GM18907 (cell line): ENCODE measurements around the gene PAX8.
A peak's percentile ranks its signal among the peaks of the same experiment; 100 is the strongest.
"Not testable (repeated sequence)": the region's sequence is repeated elsewhere in the genome, so short reads cannot be mapped to it uniquely, and the experiment has no call there.

Source experiments
- ATAC-seq: cut with Tn5 transposase; IDR thresholded peaks from one replicate; pipeline ENCODE4 v1.9.1; 2021; ENCODE audit warnings: mild to moderate bottlenecking, moderate library complexity; ENCODE audit not compliant: unreplicated experiment

PAX8 gene

DNA sequence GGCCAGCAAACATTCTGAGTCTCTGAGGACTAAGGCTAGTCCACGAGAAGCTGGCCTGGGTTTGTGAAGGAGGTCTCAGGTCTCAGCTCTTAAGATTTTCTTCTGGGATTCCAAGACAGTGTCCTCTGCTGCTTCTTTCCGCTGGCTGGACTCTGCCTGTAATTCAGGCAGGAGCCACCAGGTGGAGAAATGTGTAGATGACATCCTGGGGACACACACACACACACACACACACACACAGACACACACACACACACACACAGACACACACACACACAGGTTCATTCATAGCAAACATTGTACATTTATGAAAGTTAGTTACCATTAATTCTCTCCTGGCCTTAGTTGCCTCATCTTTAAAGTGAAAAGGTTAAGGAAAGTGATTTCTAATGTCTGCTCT lies 18.9 kb upstream of the PAX8 start:
- not testable (repeated sequence) for ATAC-seq

DNA sequence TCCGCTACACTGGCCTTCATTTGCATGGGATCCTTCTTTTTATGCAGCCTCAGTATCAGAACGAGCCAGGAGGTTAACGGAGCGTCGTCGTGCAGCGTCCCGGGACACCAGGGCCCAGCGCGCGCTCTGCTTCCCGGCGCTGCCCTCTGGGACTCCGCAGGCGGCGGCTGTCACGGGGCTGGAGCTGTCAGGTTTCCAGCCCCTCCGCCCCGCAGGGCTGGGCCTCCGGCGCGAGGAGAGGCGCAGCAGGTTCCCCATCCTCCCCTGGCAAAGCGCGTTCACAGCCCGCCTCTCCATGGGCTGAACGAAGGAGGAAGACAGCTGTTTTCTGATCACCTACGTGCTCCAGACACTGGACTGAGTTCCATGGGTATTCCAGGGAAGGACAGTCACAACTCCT lies 12.5 kb upstream of the PAX8 start:
- no peak for ATAC-seq

DNA sequence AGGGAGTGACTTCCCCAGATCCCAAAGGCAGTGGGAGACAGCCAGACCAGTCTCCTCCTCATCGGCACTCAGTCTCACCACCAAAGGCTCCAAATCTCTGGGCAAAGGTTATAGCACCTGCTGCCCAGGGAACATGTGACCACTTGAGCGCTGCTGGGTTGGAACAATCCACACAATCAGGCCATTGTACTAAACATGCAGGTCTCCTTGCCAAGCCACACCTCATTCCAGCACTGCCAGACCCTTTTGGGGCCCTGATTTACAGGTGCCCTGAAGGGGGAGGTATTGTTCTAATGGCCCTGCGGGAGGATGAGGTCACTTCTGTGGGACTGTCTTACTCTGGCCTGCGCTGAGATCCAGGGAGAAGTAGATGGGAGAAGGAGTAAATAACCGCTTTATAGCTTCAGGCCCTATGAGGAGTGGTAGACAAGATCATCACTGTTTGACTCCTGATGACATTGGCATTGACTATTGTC lies 10.0 kb upstream of the PAX8 start:
- ATAC-seq: not testable (repeated sequence)

DNA sequence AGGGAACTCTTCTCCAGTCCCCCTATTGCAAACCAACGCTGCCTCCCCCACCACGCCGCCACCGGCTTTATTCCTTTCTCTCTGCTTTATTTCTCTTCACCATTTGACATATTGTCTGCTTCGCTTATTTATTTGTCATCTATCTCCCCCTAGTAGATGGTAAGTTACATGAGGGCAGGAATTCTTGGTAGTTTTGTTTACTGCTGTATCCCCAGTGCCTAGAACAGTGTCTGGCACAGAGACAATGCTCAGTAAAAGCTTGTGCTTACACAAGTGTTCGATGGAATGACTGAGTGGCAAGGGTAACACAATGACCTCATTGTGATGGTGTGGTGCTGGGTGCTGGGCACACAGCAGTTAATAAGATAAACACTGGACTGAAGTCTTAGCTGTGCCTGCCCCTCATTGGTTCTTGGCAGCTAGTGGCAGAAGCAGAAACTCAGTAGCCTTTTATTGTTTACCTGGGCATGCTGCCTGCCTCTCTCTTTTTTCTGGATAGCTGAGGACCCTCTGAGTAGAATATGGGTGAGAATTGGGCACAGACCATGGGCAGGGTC lies 9.5 kb upstream of the PAX8 start:
- not testable (repeated sequence) for ATAC-seq

DNA sequence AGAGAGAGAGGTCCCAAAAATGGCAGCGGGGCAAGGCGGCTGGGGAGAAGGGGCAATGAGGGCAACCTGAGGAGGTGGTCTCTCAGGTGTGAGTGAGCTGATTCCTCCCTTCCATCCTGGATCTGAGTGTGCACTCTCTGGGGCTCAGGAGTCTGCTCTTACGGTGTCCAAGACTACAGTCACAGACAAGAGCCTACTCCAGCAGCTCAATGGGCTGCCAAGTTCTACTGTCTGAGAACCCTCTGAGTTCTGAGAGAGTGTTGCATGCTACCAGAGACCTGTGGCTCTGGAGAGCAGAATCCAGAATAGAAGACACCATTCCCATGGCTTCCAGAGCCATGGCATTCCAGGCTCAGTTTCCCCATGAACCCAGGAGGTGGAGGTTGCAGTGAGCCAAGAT lies 7.1 kb upstream of the PAX8 start:
- ATAC-seq: no peak

DNA sequence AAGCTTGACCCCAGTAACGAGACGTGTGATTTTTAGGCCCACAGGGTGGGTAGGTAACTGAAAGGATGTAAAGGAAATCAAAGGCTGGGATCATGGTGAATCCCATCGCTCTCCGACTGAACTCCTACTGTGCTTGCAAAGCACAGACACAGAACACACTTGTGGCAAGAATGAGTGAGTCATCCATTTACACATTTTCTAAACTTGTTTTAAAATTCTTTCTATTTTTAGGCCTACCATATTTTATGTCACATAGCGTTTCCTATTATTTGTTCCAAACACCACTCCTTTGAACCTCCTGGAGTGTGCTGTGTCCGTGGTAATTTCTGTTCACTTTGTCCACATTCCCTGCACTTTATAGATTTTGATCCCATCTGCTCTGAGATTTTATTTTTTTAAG lies 6.3 kb upstream of the PAX8 start:
- not testable (repeated sequence) for ATAC-seq

DNA sequence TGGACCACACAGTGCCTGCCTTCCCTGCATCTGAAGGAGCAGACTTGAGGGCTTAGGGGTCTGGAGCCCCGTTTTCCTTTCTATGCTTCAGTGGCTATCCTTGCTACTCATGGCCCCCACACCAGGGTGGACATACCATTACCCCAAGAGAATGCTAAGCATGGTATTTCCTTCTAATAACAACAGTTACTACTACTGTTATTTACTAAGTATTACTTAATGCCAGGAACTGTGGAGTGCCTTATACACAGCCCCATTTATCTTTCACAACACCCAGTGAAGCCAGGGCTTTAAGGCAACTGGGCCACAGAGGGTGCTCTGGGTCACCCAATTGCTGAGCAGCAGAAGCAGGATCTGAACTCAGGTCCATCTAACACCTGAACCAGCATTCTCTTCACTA lies 5.8 kb upstream of the PAX8 start:
- ATAC-seq: no peak

DNA sequence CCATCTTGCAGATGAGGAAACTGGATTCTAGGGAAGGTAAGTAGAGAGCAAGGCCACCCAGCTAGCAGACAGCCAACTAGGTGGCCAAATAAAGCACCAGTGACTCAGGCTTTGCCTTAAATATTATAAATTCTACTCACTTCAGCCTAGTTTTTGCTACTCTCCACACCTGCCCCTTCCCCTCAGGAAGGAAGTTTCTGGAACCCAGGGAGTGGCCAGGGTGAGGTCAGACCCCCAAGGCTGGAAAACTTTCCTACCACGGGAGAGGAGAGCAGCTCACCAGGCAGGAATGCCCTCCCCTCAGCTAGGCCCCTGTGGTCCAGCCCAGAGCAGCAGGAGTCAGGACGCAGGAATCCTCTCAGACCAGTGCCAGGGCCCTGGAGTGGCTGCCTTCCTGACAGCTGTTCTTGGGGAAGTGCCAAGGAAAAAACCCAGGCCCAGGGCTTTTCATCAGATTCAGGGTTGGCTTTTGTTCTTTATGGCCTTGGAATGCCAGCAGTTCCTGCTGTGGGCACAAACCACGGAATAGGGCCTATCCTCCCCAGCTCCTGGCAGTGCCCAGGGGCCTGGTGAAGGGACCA lies 5.1 kb upstream of the PAX8 start:
- ATAC-seq: no peak

DNA sequence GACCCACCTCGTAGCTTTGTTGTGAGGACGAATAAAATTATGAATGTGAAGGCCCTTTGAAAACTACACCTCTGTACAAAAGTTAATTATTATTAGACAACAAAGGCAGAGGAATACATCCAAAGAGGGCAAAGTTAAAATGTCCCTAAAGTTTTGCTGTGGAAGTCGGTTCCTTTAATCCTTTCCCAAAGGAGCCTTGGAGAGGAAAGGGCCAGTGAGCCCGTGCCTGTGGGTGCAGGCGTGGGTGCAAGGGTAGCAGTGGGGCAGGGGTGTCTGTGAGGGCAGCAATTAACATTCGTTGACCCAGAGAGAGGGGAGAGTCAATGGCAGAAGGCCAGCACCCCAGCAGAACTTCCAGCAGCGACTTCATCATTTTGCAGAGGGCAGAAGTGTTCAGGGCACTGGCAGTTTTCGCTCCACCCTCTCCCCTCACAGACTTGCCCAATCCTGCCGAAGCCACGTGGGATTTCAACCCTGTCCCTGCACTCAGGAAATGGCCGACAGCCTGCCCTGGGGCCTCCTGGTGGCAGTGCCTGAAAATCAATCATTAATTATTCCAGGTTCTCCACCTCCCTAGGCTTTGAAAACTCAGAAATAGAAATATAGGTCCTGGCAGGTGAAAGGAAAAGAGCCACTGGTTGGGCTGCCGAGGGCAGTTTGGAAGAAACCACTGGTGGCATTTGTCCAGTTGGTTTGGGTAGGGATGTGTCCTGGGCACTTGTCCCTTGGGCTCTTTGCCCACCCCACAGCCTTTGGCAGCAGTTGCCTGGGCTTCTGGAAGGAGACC lies 4.2 kb upstream of the PAX8 start:
- ATAC-seq: no peak

DNA sequence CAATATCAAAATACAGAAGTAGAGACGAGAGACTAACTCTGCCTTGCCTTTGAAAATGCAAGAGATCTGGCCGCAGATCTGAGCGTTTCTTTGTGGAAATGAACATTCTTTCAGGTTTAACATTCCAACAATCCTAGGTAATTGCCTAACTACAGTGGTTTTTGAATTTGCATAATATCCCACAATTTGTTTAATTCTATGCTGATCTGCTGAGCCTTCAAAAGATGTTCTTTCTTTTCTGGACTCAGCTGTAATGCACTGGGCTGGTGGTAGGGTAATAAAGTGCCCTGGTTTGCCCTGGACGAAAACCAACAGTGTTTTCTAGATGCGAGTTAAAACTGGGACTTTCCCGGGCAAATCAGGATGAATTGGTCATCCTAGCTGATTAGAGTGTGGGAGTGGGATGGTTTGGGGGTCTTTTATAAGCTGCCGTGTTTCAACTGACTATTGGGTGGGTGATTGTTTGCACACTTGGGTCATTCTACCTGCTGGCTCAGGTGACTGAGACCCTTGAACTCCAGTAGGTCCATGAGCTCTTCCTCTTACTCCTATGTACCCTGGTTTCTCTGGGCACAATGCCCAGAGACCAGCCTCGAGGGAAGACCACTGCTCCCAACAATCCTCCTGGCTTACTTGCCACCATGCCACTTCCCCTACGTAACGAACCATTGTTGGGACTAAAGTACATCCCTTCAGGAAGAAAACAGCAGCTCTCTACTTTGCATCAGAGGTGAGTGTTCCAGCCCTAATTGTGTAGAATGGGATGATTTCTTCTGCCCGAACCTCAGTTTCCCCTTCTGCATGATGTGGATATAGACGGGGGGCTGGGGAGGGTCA lies 3.4 kb upstream of the PAX8 start:
- ATAC-seq: no peak

DNA sequence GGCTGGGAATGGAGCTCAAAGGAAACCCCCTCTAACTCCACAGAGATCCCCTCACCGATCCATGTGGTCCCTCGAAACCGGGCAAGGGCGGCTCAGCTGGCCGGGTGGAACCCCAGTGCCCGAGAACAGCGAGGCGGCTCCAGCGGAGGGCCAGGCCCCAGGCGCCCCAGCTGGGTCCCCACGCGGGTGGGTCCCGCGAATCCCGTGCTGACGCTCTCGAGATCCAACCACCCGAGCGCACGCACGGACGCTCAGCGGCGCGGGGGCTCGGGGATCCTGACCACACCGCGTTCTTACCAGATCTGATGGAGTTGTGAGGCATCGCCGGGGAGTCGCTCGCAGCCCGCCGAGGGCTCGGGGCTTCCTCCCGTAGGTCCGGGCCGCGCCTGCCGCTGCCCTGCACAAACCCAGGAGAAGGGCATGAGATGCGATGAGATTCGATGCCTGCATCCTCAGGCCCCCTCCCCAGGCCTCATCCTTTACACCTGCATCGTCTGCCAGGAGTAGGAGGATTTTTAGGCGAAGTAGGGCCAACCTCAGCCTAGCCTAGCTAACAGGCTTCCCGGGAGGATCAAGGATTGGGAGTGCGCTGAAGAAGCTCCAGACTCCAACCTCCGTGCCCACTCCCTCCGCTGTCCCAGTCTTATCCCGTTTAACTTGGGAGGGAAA lies 514 bp downstream of the PAX8 start:
- no peak for ATAC-seq

DNA sequence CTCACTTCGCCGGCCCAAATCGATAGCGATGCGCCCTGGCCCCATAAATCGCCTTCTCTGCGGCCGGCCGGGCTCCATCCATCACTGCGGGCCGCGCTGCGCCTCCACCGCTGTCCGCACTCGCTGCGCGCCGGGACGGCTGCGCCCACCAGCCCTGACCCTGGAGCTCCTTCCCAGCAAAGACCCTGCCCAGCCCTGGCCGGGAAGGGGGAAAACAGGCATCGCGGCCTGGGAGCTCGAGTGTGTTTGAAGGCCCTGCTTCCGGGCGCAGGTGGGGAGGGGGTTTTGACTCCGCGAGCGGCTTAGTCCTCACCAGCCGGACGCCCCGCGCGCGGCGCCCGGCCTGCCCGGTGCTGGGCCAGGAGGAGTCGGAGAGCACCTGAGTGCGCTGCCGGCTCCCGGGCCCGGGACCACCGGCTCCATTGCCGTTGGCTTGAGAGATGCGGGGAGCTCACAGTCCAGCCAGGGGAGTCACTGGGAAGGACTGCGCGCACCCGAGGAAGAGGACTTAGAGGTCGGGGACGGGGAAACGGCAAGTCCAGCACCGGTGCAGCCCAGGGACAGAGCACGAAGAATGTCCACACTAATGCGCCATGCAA lies 1.1 kb downstream of the PAX8 start:
- ATAC-seq: no peak

DNA sequence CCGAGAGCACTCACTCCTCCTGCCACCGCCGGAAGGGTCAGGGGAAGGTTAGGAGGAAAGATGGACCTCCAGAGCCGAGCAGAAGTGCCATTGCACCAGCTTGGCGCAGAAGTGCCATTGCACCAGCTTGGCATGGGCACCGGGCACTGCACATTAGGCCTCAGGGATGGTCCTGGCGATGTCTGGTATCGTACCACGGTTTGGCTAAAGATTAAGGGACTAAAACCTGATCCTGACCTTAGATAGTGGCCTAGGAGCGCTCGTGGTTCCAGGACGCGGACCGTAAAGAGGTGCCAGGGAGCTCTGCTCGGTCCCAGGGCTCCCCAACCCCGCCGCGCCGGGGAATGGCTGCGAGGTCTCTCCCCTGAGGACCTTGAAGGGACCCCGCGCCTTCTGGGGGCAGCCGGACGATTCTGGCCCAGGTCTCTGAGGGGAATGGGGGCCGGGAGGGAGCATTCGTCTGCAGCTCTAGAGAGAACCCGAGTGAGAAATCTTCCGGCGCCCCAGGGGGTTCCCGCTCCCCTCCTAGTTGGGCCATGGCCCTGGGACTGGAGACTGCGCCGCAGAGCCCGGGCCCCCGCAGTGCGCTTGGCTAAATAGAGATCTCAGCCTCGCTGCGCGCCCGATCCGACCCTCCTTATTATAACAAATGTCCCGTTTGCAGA lies 1.8 kb downstream of the PAX8 start:
- no peak for ATAC-seq

DNA sequence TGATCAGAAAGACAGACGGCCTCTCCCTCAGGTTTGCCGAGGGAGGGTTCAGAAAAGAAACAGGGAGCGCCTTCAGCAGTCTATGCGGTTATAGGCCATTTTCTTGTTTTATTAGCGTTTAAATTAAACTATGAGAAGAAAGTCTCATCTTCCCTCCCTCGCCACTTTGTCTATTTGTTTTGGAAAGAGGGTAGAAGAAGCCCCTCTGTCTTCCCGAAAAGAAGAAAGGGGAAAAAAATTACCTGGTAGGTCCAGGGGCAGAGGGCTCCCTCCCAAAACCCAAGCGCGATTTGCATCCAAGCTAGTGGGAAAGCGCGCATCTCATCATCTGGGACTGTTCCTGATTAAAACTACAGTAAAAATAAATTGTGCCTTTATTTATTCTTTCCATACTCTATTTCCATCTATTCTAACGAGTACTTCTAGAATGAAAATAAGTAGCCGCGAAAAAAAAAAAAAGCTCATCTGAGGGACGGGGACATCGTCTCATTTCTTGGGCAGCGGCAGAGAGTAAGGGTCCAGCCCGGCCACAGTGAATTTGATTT lies 2.4 kb downstream of the PAX8 start:
- no peak for ATAC-seq

DNA sequence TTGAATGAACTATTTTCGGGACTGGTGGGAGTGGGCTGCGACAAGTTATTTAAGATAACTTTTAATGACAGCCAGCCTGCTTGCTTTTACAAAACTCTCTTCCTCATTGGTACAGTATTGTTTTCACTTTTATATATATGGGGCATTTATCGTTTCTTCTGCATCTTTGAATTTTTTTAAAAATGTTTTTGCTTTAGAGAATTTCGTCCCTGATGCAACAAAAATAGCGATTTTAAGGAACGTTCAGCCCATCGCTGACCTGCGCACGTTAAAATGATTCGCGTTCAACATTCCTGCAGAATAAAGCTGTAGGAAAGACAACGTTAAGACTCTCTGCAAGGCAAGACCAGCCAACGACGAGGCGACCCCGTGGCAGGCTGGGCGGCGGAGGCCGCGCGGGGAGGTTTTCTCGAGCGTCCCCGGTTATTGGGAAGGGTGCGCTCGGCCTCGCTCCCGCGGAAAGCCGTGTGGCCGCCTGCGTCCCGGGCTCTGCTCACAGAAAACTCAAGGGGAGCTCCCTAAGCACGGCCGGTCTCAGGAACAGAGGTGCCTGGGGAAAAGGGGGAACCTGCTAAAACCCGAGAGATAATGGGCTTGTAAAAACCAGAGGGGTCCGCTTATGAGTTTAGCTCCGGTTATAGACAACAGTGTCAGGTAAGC lies 3.0 kb downstream of the PAX8 start:
- no peak for ATAC-seq

DNA sequence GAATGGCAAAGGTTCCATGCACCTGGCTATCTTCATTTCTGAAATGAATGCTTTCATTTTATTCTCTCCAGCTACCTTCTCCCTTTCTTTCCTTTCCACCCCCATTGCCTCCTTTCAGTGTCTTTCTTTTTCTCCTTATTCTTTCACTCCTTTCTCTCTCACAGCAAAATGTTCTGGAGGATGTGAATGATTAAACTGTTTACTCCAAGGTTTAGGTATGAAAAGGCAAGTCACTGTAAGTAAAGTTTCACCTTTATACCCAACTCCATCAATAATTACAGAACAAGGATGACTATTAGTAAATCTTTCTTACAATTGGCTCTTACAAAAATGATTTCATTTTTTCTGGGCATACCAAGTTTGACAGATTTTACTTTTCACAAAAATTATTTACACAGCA lies 4.3 kb downstream of the PAX8 start:
- no peak for ATAC-seq

DNA sequence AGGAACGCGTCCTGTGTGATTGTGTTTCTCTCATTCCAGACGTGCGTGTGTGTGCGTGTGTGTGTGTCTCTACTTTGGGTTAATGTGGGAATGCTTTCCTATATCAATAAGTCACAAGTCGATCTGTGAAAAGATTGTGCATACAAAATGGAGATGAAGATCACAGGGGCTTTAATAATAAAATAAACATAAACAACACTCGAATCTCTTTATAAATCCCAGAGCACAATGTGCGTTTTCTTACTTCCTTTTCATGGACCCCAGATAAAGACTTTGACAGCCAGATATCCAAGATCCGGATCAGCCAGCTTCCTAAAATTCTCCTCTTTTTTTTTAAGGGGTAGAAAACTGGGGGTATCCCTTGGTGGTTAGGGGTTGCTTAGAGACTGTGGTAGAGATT lies 4.7 kb downstream of the PAX8 start:
- ATAC-seq: no peak

DNA sequence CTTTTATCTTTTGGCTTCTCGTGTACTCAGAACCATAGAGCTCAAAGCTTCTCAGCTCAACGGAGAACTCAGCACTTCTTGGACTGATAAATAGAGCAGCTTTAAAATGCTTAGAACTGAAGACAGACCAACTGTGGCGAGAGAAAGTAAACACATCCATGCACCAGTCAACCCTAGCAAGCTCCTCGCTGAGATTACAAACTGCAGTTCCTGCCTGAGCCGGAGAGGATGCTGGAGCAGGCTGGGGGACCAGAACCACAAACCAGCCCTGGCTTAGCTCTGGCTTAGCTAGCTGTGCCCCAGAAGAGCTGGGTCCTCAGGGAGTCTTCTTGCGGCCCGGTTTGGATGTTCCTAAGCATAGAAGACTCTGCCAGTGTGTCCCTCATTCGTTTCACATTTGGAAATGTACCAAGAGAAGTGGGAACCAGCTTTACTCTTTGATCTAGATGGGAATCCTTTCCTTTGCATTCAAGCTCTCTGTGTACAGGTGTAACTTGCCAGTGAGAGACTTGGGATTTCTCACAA lies 5.6 kb downstream of the PAX8 start:
- ATAC-seq: peak; percentile 61

DNA sequence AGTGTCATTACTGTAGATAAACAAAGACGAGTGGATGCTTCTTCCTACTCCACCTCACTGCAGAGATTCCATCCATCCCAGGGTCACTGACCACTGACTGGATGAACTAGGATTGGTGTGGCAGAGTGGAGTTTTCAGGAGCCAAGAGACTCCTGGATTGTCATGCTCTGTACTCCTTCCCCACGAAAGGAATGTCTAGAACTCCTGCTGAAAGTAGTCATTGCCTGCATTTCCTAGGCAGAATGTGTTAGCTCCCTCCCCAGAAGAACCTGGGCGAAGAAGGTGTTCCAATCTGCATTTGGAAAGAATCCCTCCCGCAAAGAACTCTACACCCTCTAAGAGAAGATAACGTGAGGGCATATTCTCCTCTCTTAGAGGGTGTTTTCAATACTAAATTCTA lies 6.2 kb downstream of the PAX8 start:
- ATAC-seq: no peak
